HUES48 (cell line): Measurements from ENCODE around the gene LAMP1.
"Not testable (repeated sequence)": the region's sequence is repeated elsewhere in the genome, so short reads cannot be mapped to it uniquely, and the experiment has no call there.

Source experiments
- H3K27ac ChIP-seq: one replicate; pipeline ENCODE4 v1.7.0; 2013; ENCODE audit warnings: low read depth, low read length, inconsistent platforms
- H3K27me3 ChIP-seq: 2 replicates; pipeline ENCODE4 v1.6.1; 2013; ENCODE audit warnings: mild to moderate bottlenecking, low read length; ENCODE audit not compliant: control insufficient read depth, insufficient read depth
- H3K36me3 ChIP-seq: 2 replicates; pipeline ENCODE4 v1.6.1; 2013; ENCODE audit warnings: low read length; ENCODE audit not compliant: control insufficient read depth, insufficient read depth
- H3K4me1 ChIP-seq: 2 replicates; pipeline ENCODE4 v1.6.1; 2013; ENCODE audit warnings: mild to moderate bottlenecking, low read length; ENCODE audit not compliant: control insufficient read depth, insufficient read depth
- H3K4me3 ChIP-seq: 2 replicates; pipeline ENCODE4 v1.5.1; 2013; ENCODE audit warnings: mild to moderate bottlenecking, low read depth, low read length
- H3K9ac ChIP-seq: 2 replicates; pipeline ENCODE4 v1.6.1; 2013; ENCODE audit warnings: mild to moderate bottlenecking, low read depth, low read length, moderate library complexity
- H3K9me3 ChIP-seq: 2 replicates; pipeline ENCODE4 v1.6.1; 2013; ENCODE audit warnings: low read length; ENCODE audit not compliant: control insufficient read depth, insufficient read depth

The LAMP1 gene

GRCh38 chr13:113347736-113348225 is 50.7 kb downstream of the LAMP1 start:
- H3K9ac ChIP-seq, H3K4me1 ChIP-seq, H3K27ac ChIP-seq, H3K4me3 ChIP-seq, H3K27me3 ChIP-seq, H3K9me3 ChIP-seq: not testable (repeated sequence)
- H3K36me3 ChIP-seq = peaks cover 72% of the 10 kb centered on the region

- Histone ChIP-seq H3K4me1 (no peaks in the 10 kb centered on the region), H3K27ac (no peak overlapping the region), H3K9me3 (no peaks in the 10 kb centered on the region), H3K9ac (no peak overlapping the region), H3K36me3 (peaks cover 69% of the 10 kb centered on the region), H3K4me3 (no peak overlapping the region), H3K27me3 (no peaks in the 10 kb centered on the region)
Observed at GRCh38 chr13:113348591-113348990, 51.6 kb downstream of the LAMP1 start.

GRCh38 chr13:113349050-113349449 is 52.0 kb downstream of the LAMP1 start:
- H3K36me3 ChIP-seq = peaks cover 69% of the 10 kb centered on the region
- no peaks in the 10 kb centered on the region for H3K27me3 ChIP-seq
- H3K9ac ChIP-seq = no peak overlapping the region
- H3K4me1 ChIP-seq = no peaks in the 10 kb centered on the region
- no peak overlapping the region for H3K4me3 ChIP-seq
- no peak overlapping the region for H3K27ac ChIP-seq
- H3K9me3 ChIP-seq = no peaks in the 10 kb centered on the region

GRCh38 chr13:113349491-113349890 is 52.5 kb downstream of the LAMP1 start:
- no peak overlapping the region for H3K4me3 ChIP-seq
- no peaks in the 10 kb centered on the region for H3K9me3 ChIP-seq
- no peaks in the 10 kb centered on the region for H3K27me3 ChIP-seq
- no peaks in the 10 kb centered on the region for H3K4me1 ChIP-seq
- H3K36me3 ChIP-seq = peaks cover 70% of the 10 kb centered on the region
- H3K9ac ChIP-seq = no peak overlapping the region
- no peak overlapping the region for H3K27ac ChIP-seq

- Histone ChIP-seq H3K36me3 (peaks cover 69% of the 10 kb centered on the region), H3K27me3 (no peaks in the 10 kb centered on the region), H3K4me3 (no peak overlapping the region), H3K9ac (no peak overlapping the region), H3K27ac (no peak overlapping the region), H3K4me1 (no peaks in the 10 kb centered on the region), H3K9me3 (no peaks in the 10 kb centered on the region)
Observed at GRCh38 chr13:113350065-113350937, 53.3 kb downstream of the LAMP1 start.

- Histone ChIP-seq H3K4me3 (no peak overlapping the region), H3K9me3 (no peaks in the 10 kb centered on the region), H3K27me3 (no peaks in the 10 kb centered on the region), H3K4me1 (no peaks in the 10 kb centered on the region), H3K27ac (no peak overlapping the region), H3K9ac (no peak overlapping the region), H3K36me3 (peaks cover 68% of the 10 kb centered on the region)
Observed at GRCh38 chr13:113350938-113351335, 53.9 kb downstream of the LAMP1 start.

GRCh38 chr13:113351514-113352026 is 54.5 kb downstream of the LAMP1 start:
- Histone ChIP-seq H3K4me3 (no peak overlapping the region), H3K27ac (no peak overlapping the region), H3K9me3 (no peaks in the 10 kb centered on the region), H3K9ac (no peak overlapping the region), H3K27me3 (no peaks in the 10 kb centered on the region), H3K4me1 (no peaks in the 10 kb centered on the region), H3K36me3 (peaks cover 68% of the 10 kb centered on the region)

GRCh38 chr13:113353254-113353653 is 56.2 kb downstream of the LAMP1 start:
- no peaks in the 10 kb centered on the region for H3K9me3 ChIP-seq
- H3K27ac ChIP-seq = no peak overlapping the region
- H3K4me3 ChIP-seq = no peak overlapping the region
- peaks cover 64% of the 10 kb centered on the region for H3K36me3 ChIP-seq
- H3K9ac ChIP-seq = no peak overlapping the region
- H3K27me3 ChIP-seq = no peaks in the 10 kb centered on the region
- no peaks in the 10 kb centered on the region for H3K4me1 ChIP-seq

GRCh38 chr13:113354831-113355610 is 58.0 kb downstream of the LAMP1 start:
- Histone ChIP-seq H3K36me3 (peaks cover 64% of the 10 kb centered on the region), H3K4me3 (no peak overlapping the region), H3K4me1 (no peaks in the 10 kb centered on the region), H3K9ac (no peak overlapping the region), H3K27me3 (no peaks in the 10 kb centered on the region), H3K27ac (no peak overlapping the region), H3K9me3 (no peaks in the 10 kb centered on the region)

GRCh38 chr13:113355621-113356020 is 58.6 kb downstream of the LAMP1 start:
- Histone ChIP-seq H3K9me3 (no peaks in the 10 kb centered on the region), H3K27me3 (no peaks in the 10 kb centered on the region), H3K4me1 (no peaks in the 10 kb centered on the region), H3K27ac (no peak overlapping the region), H3K4me3 (no peak overlapping the region), H3K9ac (no peak overlapping the region), H3K36me3 (peaks cover 64% of the 10 kb centered on the region)

GRCh38 chr13:113356596-113356995 is 59.6 kb downstream of the LAMP1 start:
- Histone ChIP-seq H3K27me3 (no peaks in the 10 kb centered on the region), H3K9ac (no peak overlapping the region), H3K4me1 (no peaks in the 10 kb centered on the region), H3K9me3 (no peaks in the 10 kb centered on the region), H3K4me3 (no peak overlapping the region), H3K27ac (no peak overlapping the region), H3K36me3 (peaks cover 61% of the 10 kb centered on the region)
